ENCODE results near the gene ATP2C1. TPM values are rescaled to one million over a fixed set of nuclear protein-coding genes. Genes with fewer than 3 reads are reported as not detected.

ATP2C1 gene
- total RNA-seq, 1 experiment from 2014 or later: 34.0 TPM

GRCh38 chr3:130915567-130916292 is 21.8 kb downstream of the ATP2C1 start:
- ATAC-seq: peak; percentile 87
- no peaks in the 10 kb centered on the region for H3F3A ChIP-seq (ENCODE audit: low read length, unreplicated experiment)
- peak; percentile 64 for DNase-seq
- peaks cover 3% of the 10 kb centered on the region; the same call in 1 of the 2 replicates for H3K36me3 ChIP-seq (ENCODE audit: low read depth, low read length)
- peak overlapping the region; percentile 46; the same call in 1 of the 2 replicates for H3K4me2 ChIP-seq (ENCODE audit: low read length)
- no peak overlapping the region for H2AFZ ChIP-seq (ENCODE audit: low read length)
- ChIA-PET CTCF (no interaction called here), POLR2A (ENCODE audit: unreplicated experiment) (no interaction called here)
- H3K27me3 ChIP-seq (ENCODE audit: low read length): no peaks in the 10 kb centered on the region
- H3K4me3 ChIP-seq (ENCODE audit: low read length): no peak overlapping the region
- no peaks in the 10 kb centered on the region for H3K9me3 ChIP-seq (ENCODE audit: low read length)
- TF ChIP-seq EZH2phosphoT487 (IDR thresholded peaks at IDR 0.05; ENCODE audit: borderline replicate concordance, low read length): no peak
- no peak for TF ChIP-seq EZH2 (IDR thresholded peaks at IDR 0.05; ENCODE audit: low read length, unreplicated experiment)
- TF ChIP-seq CTCF (conservative IDR thresholded peaks at IDR 0.05; ENCODE audit: low read depth, low read length): no peak
- H3K79me2 ChIP-seq (ENCODE audit: low read length): peaks cover 66% of the 10 kb centered on the region
- peak overlapping the region; percentile 78 for H3K27ac ChIP-seq (ENCODE audit: low read length)
- H3K9ac ChIP-seq (ENCODE audit: low read length): no peak overlapping the region
- no peaks in the 10 kb centered on the region for H4K20me1 ChIP-seq (ENCODE audit: low read length)
- peaks cover 14% of the 10 kb centered on the region for H3K4me1 ChIP-seq (ENCODE audit: insufficient read depth, low read length)
- intact Hi-C loops (cut with micrococcal nuclease): no loop called here
- no TSS peak for BruUV-seq (replicated peaks)
- H3K9me2 ChIP-seq (replicated peaks; ENCODE audit: low read length): no peaks in the 10 kb centered on the region

- no peak overlapping the region for H3K4me2 ChIP-seq (ENCODE audit: low read length)
- ChIA-PET POLR2A (ENCODE audit: unreplicated experiment) (no interaction called here), CTCF (no interaction called here)
- H3K4me1 ChIP-seq (ENCODE audit: insufficient read depth, low read length): peaks cover 14% of the 10 kb centered on the region
- H3K36me3 ChIP-seq (ENCODE audit: low read depth, low read length): peaks cover 3% of the 10 kb centered on the region; the same call in 1 of the 2 replicates
- DNase-seq (no peak), ATAC-seq (no peak)
- intact Hi-C loops (cut with micrococcal nuclease): no loop called here
- H3K79me2 ChIP-seq (ENCODE audit: low read length): peaks cover 75% of the 10 kb centered on the region
- no peak overlapping the region for H3K27ac ChIP-seq (ENCODE audit: low read length)
- no peaks in the 10 kb centered on the region for H3K27me3 ChIP-seq (ENCODE audit: low read length)
- TF ChIP-seq EZH2 (IDR thresholded peaks at IDR 0.05; ENCODE audit: low read length, unreplicated experiment) (no peak), CTCF (conservative IDR thresholded peaks at IDR 0.05; ENCODE audit: low read depth, low read length) (no peak), EZH2phosphoT487 (IDR thresholded peaks at IDR 0.05; ENCODE audit: borderline replicate concordance, low read length) (no peak)
- H3K4me3 ChIP-seq (ENCODE audit: low read length): no peak overlapping the region
- H3K9me3 ChIP-seq (ENCODE audit: low read length): no peaks in the 10 kb centered on the region
- H3K9me2 ChIP-seq (replicated peaks; ENCODE audit: low read length): no peaks in the 10 kb centered on the region
- no peaks in the 10 kb centered on the region for H4K20me1 ChIP-seq (ENCODE audit: low read length)
- no peak overlapping the region for H2AFZ ChIP-seq (ENCODE audit: low read length)
- no TSS peak for BruUV-seq (replicated peaks)
- no peak overlapping the region for H3K9ac ChIP-seq (ENCODE audit: low read length)
- H3F3A ChIP-seq (ENCODE audit: low read length, unreplicated experiment): no peaks in the 10 kb centered on the region
Observed at GRCh38 chr3:130916507-130917167, 22.8 kb downstream of the ATP2C1 start.

GRCh38 chr3:130918328-130918727 is 24.4 kb downstream of the ATP2C1 start:
- Histone ChIP-seq H3K9me3 (ENCODE audit: low read length) (no peaks in the 10 kb centered on the region), H3K9ac (ENCODE audit: low read length) (no peak overlapping the region), H3K9me2 (replicated peaks; ENCODE audit: low read length) (no peaks in the 10 kb centered on the region), H3K79me2 (ENCODE audit: low read length) (peaks cover 90% of the 10 kb centered on the region), H3K27me3 (ENCODE audit: low read length) (no peaks in the 10 kb centered on the region), H3F3A (ENCODE audit: low read length, unreplicated experiment) (no peaks in the 10 kb centered on the region), H3K4me1 (ENCODE audit: insufficient read depth, low read length) (peaks cover 14% of the 10 kb centered on the region), H3K36me3 (ENCODE audit: low read depth, low read length) (peaks cover 3% of the 10 kb centered on the region; the same call in 1 of the 2 replicates), H4K20me1 (ENCODE audit: low read length) (no peaks in the 10 kb centered on the region), H3K27ac (ENCODE audit: low read length) (no peak overlapping the region), H3K4me3 (ENCODE audit: low read length) (no peak overlapping the region), H2AFZ (ENCODE audit: low read length) (no peak overlapping the region), H3K4me2 (ENCODE audit: low read length) (no peak overlapping the region)
- no TSS peak for BruUV-seq (replicated peaks)
- ChIA-PET POLR2A (ENCODE audit: unreplicated experiment) (no interaction called here), CTCF (no interaction called here)
- DNase-seq: no peak
- no peak for TF ChIP-seq EZH2phosphoT487 (IDR thresholded peaks at IDR 0.05; ENCODE audit: borderline replicate concordance, low read length)
- no peak for ATAC-seq
- intact Hi-C loops (cut with micrococcal nuclease): no loop called here

Data from PC-3 (cell line).